Neural crest cell (in vitro differentiated cells): ENCODE measurements around the gene ARHGAP10. TPM values are rescaled to one million over a fixed set of nuclear protein-coding genes. Genes with fewer than 3 reads are reported as not detected.

ENCODE experiments used
- DNase-seq: peaks from one replicate; pipeline ENCODE4 v3.0.0; 2021; ENCODE audit warnings: low read depth, mixed read lengths, low spot score
- H3K27ac Mint-ChIP-seq: one replicate; pipeline ENCODE4 v1.8.0; 2021; ENCODE audit warnings: mild to moderate bottlenecking, mixed read lengths; ENCODE audit not compliant: unreplicated experiment
- H3K27me3 Mint-ChIP-seq: 2 replicates; pipeline ENCODE4 v1.8.0; 2021; ENCODE audit warnings: low read depth, mild to moderate bottlenecking, mixed read lengths
- H3K36me3 Mint-ChIP-seq: 2 replicates; pipeline ENCODE4 v1.8.0; 2021; ENCODE audit warnings: low read depth, mild to moderate bottlenecking, mixed read lengths
- H3K4me1 Mint-ChIP-seq: 2 replicates; pipeline ENCODE4 v1.8.0; 2021; ENCODE audit warnings: mixed read lengths
- H3K4me3 Mint-ChIP-seq: one replicate; pipeline ENCODE4 v1.8.0; 2021; ENCODE audit warnings: mild to moderate bottlenecking, mixed read lengths
- H3K9me3 Mint-ChIP-seq: 2 replicates; pipeline ENCODE4 v1.8.0; 2021; ENCODE audit warnings: mixed read lengths
- total RNA-seq: library from RNA; stranded (reverse); gene quantifications from 2 replicates; pipeline ENCODE4 v1.2.1, GENCODE V29; 2021
- TF ChIP-seq, protein P1 (sequence below): fragments of 200-600 bp; sonication (generic); conservative IDR thresholded peaks from 2 replicates; pipeline ENCODE4 v1.5.0; 2021; ENCODE audit warnings: antibody characterized with exemption, mild to moderate bottlenecking

ARHGAP10 gene
- total RNA-seq, 1 donor from 2014 or later = 4.0 TPM

GRCh38 chr4:148007314-148007760, 275.4 kb downstream of the ARHGAP10 start:
- Mint-ChIP-seq H3K9me3 (peaks cover 7% of the 10 kb centered on the region), H3K27ac (no peak overlapping the region), H3K27me3 (no peaks in the 10 kb centered on the region), H3K4me3 (no peak overlapping the region), H3K36me3 (no peaks in the 10 kb centered on the region), H3K4me1 (no peaks in the 10 kb centered on the region)
- TF ChIP-seq, protein P1, sequence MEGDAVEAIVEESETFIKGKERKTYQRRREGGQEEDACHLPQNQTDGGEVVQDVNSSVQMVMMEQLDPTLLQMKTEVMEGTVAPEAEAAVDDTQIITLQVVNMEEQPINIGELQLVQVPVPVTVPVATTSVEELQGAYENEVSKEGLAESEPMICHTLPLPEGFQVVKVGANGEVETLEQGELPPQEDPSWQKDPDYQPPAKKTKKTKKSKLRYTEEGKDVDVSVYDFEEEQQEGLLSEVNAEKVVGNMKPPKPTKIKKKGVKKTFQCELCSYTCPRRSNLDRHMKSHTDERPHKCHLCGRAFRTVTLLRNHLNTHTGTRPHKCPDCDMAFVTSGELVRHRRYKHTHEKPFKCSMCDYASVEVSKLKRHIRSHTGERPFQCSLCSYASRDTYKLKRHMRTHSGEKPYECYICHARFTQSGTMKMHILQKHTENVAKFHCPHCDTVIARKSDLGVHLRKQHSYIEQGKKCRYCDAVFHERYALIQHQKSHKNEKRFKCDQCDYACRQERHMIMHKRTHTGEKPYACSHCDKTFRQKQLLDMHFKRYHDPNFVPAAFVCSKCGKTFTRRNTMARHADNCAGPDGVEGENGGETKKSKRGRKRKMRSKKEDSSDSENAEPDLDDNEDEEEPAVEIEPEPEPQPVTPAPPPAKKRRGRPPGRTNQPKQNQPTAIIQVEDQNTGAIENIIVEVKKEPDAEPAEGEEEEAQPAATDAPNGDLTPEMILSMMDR = no peak
- no peak for DNase-seq

- no peak for DNase-seq
- TF ChIP-seq, protein P1 = no peak
- H3K9me3 Mint-ChIP-seq = peaks cover 7% of the 10 kb centered on the region
- no peak overlapping the region for H3K4me3 Mint-ChIP-seq
- H3K4me1 Mint-ChIP-seq = no peaks in the 10 kb centered on the region
- H3K36me3 Mint-ChIP-seq = no peaks in the 10 kb centered on the region
- no peak overlapping the region for H3K27ac Mint-ChIP-seq
- no peaks in the 10 kb centered on the region for H3K27me3 Mint-ChIP-seq
Measured at GRCh38 chr4:148007792-148008191, 275.9 kb downstream of the ARHGAP10 start.

GRCh38 chr4:148015058-148015457, 283.2 kb downstream of the ARHGAP10 start:
- Mint-ChIP-seq H3K4me3 (no peak overlapping the region), H3K27ac (no peak overlapping the region), H3K9me3 (peaks cover 5% of the 10 kb centered on the region), H3K4me1 (peaks cover 6% of the 10 kb centered on the region), H3K27me3 (no peaks in the 10 kb centered on the region), H3K36me3 (no peaks in the 10 kb centered on the region)
- no peak for DNase-seq
- TF ChIP-seq, protein P1 = no peak

DNA sequence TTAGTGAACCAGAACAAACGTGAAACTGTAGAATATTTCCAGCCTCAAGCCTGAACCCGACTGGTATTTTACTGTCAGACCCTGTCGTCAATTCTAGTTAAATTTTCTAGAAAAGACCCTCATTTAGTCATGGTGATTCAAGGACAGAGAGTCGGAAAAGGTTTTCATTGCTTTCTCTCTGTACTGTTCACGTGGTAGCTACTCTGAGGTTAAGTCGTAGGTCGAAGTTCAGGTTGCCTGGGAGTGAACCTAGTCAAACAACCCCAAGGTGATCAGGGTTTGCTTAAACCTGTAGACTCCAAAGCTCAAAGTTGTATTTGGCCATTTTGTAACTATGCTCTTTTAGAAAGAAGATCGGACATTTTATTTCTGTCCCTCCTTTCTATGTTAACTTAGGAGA, 283.6 kb downstream of the ARHGAP10 start:
- TF ChIP-seq, protein P1 = no peak
- H3K27me3 Mint-ChIP-seq = no peaks in the 10 kb centered on the region
- no peak for DNase-seq
- no peaks in the 10 kb centered on the region for H3K36me3 Mint-ChIP-seq
- peaks cover 5% of the 10 kb centered on the region for H3K9me3 Mint-ChIP-seq
- no peak overlapping the region for H3K4me3 Mint-ChIP-seq
- no peak overlapping the region for H3K27ac Mint-ChIP-seq
- peaks cover 6% of the 10 kb centered on the region for H3K4me1 Mint-ChIP-seq

DNA sequence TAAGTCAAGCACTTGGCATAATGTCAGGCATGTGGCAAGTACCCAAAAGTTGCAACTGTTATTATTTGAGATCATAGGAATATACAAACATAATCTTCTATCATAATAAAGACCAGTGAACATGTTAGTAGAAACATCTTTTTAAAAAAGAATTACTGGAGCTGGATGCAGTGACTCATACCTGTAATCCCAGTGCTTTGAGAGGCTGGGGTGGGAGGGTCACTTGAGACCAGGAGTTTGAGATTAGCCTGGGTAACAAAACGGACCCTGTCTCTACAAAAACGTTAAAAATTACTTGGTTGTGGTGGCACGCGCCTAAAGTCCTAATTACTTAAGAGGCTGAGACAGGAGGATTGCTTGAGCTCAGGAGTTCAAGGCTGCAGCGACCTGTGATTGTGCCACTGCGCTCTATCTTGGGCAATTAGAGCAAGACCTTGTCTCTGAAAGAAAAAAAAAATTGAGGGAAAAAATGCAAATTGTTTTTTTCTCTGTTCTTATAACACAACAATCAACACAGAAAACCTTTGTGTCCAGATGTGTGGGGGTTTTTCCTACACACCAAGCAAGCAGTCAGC, 284.3 kb downstream of the ARHGAP10 start:
- no peaks in the 10 kb centered on the region for H3K27me3 Mint-ChIP-seq
- H3K36me3 Mint-ChIP-seq = no peaks in the 10 kb centered on the region
- H3K27ac Mint-ChIP-seq = no peak overlapping the region

More for the DNA sequence above, 284.3 kb downstream of the ARHGAP10 start:
- TF ChIP-seq, protein P1 = no peak
- DNase-seq = no peak
- Mint-ChIP-seq H3K9me3 (no peaks in the 10 kb centered on the region), H3K4me1 (peaks cover 6% of the 10 kb centered on the region), H3K4me3 (no peak overlapping the region)
